PC-9 (cell line): ENCODE measurements around the gene SYNE4. TPM values are rescaled to one million over a fixed set of nuclear protein-coding genes. Genes with fewer than 3 reads are reported as not detected.

ENCODE experiments used
- BruUV-seq: library from RNA; stranded (reverse); fragments of 400-500 nt; replicated peaks from 2 replicates; lab custom pipeline; 2021; lab: Mats Ljungman, UMichigan
- CTCF ChIA-PET: fragments of 300-600 bp; sonication (Branson Sonifier 250); formaldehyde crosslinking; loops from one replicate; lab custom pipeline; 2022; ENCODE audit warnings: antibody characterized with exemption; lab: Charles Lee
- POLR2A ChIA-PET: fragments of 300-600 bp; sonication (Branson Sonifier 250); formaldehyde crosslinking; loops from one replicate; lab custom pipeline; 2022; ENCODE audit warnings: antibody characterized with exemption; ENCODE audit not compliant: unreplicated experiment; lab: Charles Lee
- DNase-seq, 2 experiments: peaks; one replicate each; pipeline versions ENCODE4 v3.0.0 to v3.0.0-alpha.2; 2015 to 2022; ENCODE audit warnings: mixed read lengths in 1 of 2
- H2AFZ ChIP-seq: fragments of 200-600 bp; sonication (generic); 2 replicates; pipeline ENCODE4 v1.8.1; 2017; ENCODE audit warnings: antibody characterized with exemption
- H3F3A ChIP-seq: fragments of 200-600 bp; sonication (generic); 2 replicates; pipeline ENCODE4 v1.8.1; 2017; ENCODE audit warnings: antibody characterized with exemption, mild to moderate bottlenecking, low read depth; ENCODE audit not compliant: insufficient read depth
- H3K27ac ChIP-seq: fragments of 200-600 bp; sonication (generic); 2 replicates; pipeline ENCODE4 v1.6.1; 2016; ENCODE audit warnings: mixed run types
- H3K27me3 ChIP-seq: fragments of 200-600 bp; sonication (generic); 2 replicates; pipeline ENCODE4 v1.6.1; 2016; ENCODE audit warnings: low read depth, mixed run types; ENCODE audit not compliant: insufficient read depth
- H3K36me3 ChIP-seq: fragments of 200-600 bp; sonication (generic); 2 replicates; pipeline ENCODE4 v1.6.1; 2016; ENCODE audit warnings: low read depth, mixed run types
- H3K4me1 ChIP-seq: fragments of 200-600 bp; sonication (generic); replicated peaks from 2 replicates; pipeline ENCODE4 v1.6.1; 2016; ENCODE audit warnings: mixed run types; ENCODE audit not compliant: insufficient read depth
- H3K4me2 ChIP-seq: fragments of 200-600 bp; sonication (generic); 2 replicates; pipeline ENCODE4 v1.6.1; 2017; ENCODE audit warnings: mixed run types
- H3K4me3 ChIP-seq: fragments of 200-600 bp; sonication (generic); 2 replicates; pipeline ENCODE4 v1.6.1; 2016; ENCODE audit warnings: mixed run types
- H3K79me2 ChIP-seq: fragments of 200-600 bp; sonication (generic); 2 replicates; pipeline ENCODE4 v1.6.1; 2017; ENCODE audit warnings: low read depth, mixed run types
- H3K9me2 ChIP-seq: fragments of 200-600 bp; sonication (generic); 2 replicates; pipeline ENCODE4 v1.8.1; 2017; ENCODE audit warnings: mild to moderate bottlenecking; ENCODE audit not compliant: insufficient read depth
- H3K9me3 ChIP-seq: fragments of 200-600 bp; sonication (generic); 2 replicates; pipeline ENCODE4 v1.8.1; 2016; ENCODE audit warnings: low read depth; ENCODE audit not compliant: insufficient read depth
- H4K20me1 ChIP-seq: fragments of 200-600 bp; sonication (generic); 2 replicates; pipeline ENCODE4 v1.8.1; 2017; ENCODE audit not compliant: insufficient read depth
- CTCF ChIP-seq: fragments of 200-600 bp; sonication (generic); conservative IDR thresholded peaks from 2 replicates; pipeline ENCODE4 v1.6.1; 2017; ENCODE audit warnings: mixed run types, antibody characterized with exemption, mild to moderate bottlenecking, moderate library complexity
- EZH2 ChIP-seq: fragments of 200-600 bp; sonication (generic); IDR thresholded peaks from 2 replicates; pipeline ENCODE4 v1.8.0; 2017; ENCODE audit warnings: antibody characterized with exemption, low read depth
- intact Hi-C: fragments of 100-400 bp; cut with micrococcal nuclease; formaldehyde crosslinking; loops from one replicate; pipeline ENCODE4 v1.10.0; 2022; ENCODE audit not compliant: unreplicated experiment
- total RNA-seq: library from RNA; stranded (reverse); gene quantifications from 2 replicates; pipeline ENCODE4 v1.2.3, GENCODE V29; 2021

The SYNE4 gene
- total RNA-seq, 1 experiment from 2014 or later, result 39.5 TPM

GRCh38 chr19:35978271-35978670, 30.3 kb downstream of the SYNE4 start:
- TF ChIP-seq EZH2 (no peak), CTCF (no peak)
- ChIA-PET POLR2A (no interaction called here), CTCF (interaction anchor here (0.6 kb wide), 1 partner anchor 387 kb away, joined by 9 read pairs; no protein-coding TSS in a partner anchor)
- Histone ChIP-seq H3K9me3 (no peaks in the 10 kb centered on the region), H3K9me2 (no peaks in the 10 kb centered on the region), H2AFZ (no peak overlapping the region), H3F3A (no peaks in the 10 kb centered on the region), H3K36me3 (no peaks in the 10 kb centered on the region), H3K27ac (no peak overlapping the region), H3K4me2 (no peak overlapping the region), H3K79me2 (no peaks in the 10 kb centered on the region), H3K4me3 (no peak overlapping the region), H3K27me3 (peaks cover 89% of the 10 kb centered on the region), H4K20me1 (no peaks in the 10 kb centered on the region), H3K4me1 (no peaks in the 10 kb centered on the region)
- intact Hi-C loops, result no loop called here
- DNase-seq, result no peak
- BruUV-seq, result no TSS peak

GRCh38 chr19:35977446-35978222, 31.0 kb downstream of the SYNE4 start:
- TF ChIP-seq CTCF (no peak; the same call in 1 of the 2 replicates), EZH2 (no peak)
- H3K79me2 ChIP-seq, result no peaks in the 10 kb centered on the region
- no peaks in the 10 kb centered on the region for H4K20me1 ChIP-seq
- no peak overlapping the region for H3K27ac ChIP-seq
- ChIA-PET POLR2A (no interaction called here), CTCF (interaction anchor here (0.6 kb wide), 1 partner anchor 387 kb away, joined by 9 read pairs; no protein-coding TSS in a partner anchor)
- H3K9me2 ChIP-seq, result no peaks in the 10 kb centered on the region
- H3K4me3 ChIP-seq, result no peak overlapping the region
- H3F3A ChIP-seq, result no peaks in the 10 kb centered on the region
- H3K9me3 ChIP-seq, result no peaks in the 10 kb centered on the region
- H3K27me3 ChIP-seq, result peaks cover 87% of the 10 kb centered on the region
- H3K4me1 ChIP-seq, result no peaks in the 10 kb centered on the region
- H3K36me3 ChIP-seq, result no peaks in the 10 kb centered on the region
- DNase-seq, result no peak
- no peak overlapping the region for H3K4me2 ChIP-seq
- BruUV-seq, result no TSS peak
- intact Hi-C loops, result no loop called here
- H2AFZ ChIP-seq, result no peak overlapping the region

- Histone ChIP-seq H3K4me1 (no peaks in the 10 kb centered on the region), H3K9me3 (no peaks in the 10 kb centered on the region), H3K4me3 (no peak overlapping the region), H3F3A (no peaks in the 10 kb centered on the region), H3K36me3 (no peaks in the 10 kb centered on the region), H2AFZ (no peak overlapping the region), H4K20me1 (no peaks in the 10 kb centered on the region), H3K79me2 (no peaks in the 10 kb centered on the region), H3K9me2 (no peaks in the 10 kb centered on the region), H3K27ac (no peak overlapping the region), H3K27me3 (peaks cover 87% of the 10 kb centered on the region), H3K4me2 (no peak overlapping the region)
- no TSS peak for BruUV-seq
- POLR2A ChIA-PET, result no interaction called here
- no peak for DNase-seq
- TF ChIP-seq EZH2 (no peak), CTCF (no peak)
- CTCF ChIA-PET, result no interaction called here
- intact Hi-C loops, result no loop called here
Measured at GRCh38 chr19:35975608-35976214, 32.9 kb downstream of the SYNE4 start.
